Measurements from ENCODE around the gene SLC38A9. TPM values are rescaled to one million over a fixed set of nuclear protein-coding genes. Genes with fewer than 3 reads are reported as not detected.
"Not testable (repeated sequence)": the region's sequence is repeated elsewhere in the genome, so short reads cannot be mapped to it uniquely, and the experiment has no call there.

The SLC38A9 gene
- total RNA-seq, 2 donors from 2014 or later: 38.5 to 41.7 TPM

DNA sequence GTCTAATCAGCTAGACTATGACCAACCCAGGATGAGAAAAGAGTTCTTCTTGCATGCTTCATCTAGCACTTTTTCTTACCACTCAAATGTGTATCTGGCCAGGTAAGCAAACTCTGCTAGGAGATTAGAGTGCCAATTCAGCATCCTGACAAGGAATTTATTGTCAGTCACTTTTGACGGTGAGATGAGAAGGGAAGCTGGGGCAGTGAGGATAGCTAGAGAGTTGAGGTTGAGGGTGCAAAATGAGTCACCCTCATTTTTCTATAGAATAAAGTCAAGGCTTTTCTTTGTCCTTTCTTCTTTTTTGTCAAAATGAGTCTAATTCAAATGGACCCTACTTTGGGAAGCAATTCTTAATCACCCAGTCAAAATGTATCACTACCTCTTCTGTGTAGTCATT, 102.7 kb downstream of the SLC38A9 start:
- H3K27me3 Mint-ChIP-seq (ENCODE audit: insufficient read depth): no peaks in the 10 kb centered on the region
- Histone ChIP-seq H3K9me3 (ENCODE audit: control insufficient read depth, low read length) (peaks cover 17% of the 10 kb centered on the region), H3K27me3 (ENCODE audit: control insufficient read depth, insufficient read depth, low read length, poor library complexity, severe bottlenecking) (peaks cover 7% of the 10 kb centered on the region), H3K27ac (ENCODE audit: low read depth, low read length) (no peak overlapping the region), H3K4me3 (ENCODE audit: low read length) (no peak overlapping the region), H3K9ac (ENCODE audit: extremely low read depth, low read length, poor library complexity, severe bottlenecking) (no peak overlapping the region), H3K36me3 (ENCODE audit: control insufficient read depth, insufficient read depth, low read length) (no peaks in the 10 kb centered on the region), H3K4me1 (ENCODE audit: control insufficient read depth, insufficient read depth, low read length) (no peaks in the 10 kb centered on the region)
- H3K36me3 Mint-ChIP-seq (ENCODE audit: low read depth): peaks cover 4% of the 10 kb centered on the region
- no peak overlapping the region for H3K4me3 Mint-ChIP-seq
- no peak for TF ChIP-seq CTCF (conservative IDR thresholded peaks at IDR 0.05)
- H3K4me1 Mint-ChIP-seq: peaks cover 17% of the 10 kb centered on the region
- 91 to 100% methylated on average over 1 of the region's 1 CpG for WGBS, 2 experiments (ENCODE audit: insufficient coverage in 1 of 2, insufficient read length in 1 of 2)
- H3K27ac Mint-ChIP-seq: no peak overlapping the region
- DNase-seq: no peak
- peaks cover 20% of the 10 kb centered on the region for H3K9me3 Mint-ChIP-seq

GRCh38 chr5:55608595-55609349, 103.4 kb downstream of the SLC38A9 start:
- Mint-ChIP-seq H3K27ac (no peak overlapping the region), H3K9me3 (peaks cover 14% of the 10 kb centered on the region), H3K27me3 (ENCODE audit: insufficient read depth) (no peaks in the 10 kb centered on the region), H3K4me1 (peaks cover 21% of the 10 kb centered on the region), H3K36me3 (ENCODE audit: low read depth) (no peaks in the 10 kb centered on the region), H3K4me3 (no peak overlapping the region)
- Histone ChIP-seq H3K9ac (ENCODE audit: extremely low read depth, low read length, poor library complexity, severe bottlenecking) (no peak overlapping the region), H3K4me3 (ENCODE audit: low read length) (no peak overlapping the region), H3K27ac (ENCODE audit: low read depth, low read length) (no peak overlapping the region), H3K27me3 (ENCODE audit: control insufficient read depth, insufficient read depth, low read length, poor library complexity, severe bottlenecking) (peaks cover 7% of the 10 kb centered on the region), H3K36me3 (ENCODE audit: control insufficient read depth, insufficient read depth, low read length) (no peaks in the 10 kb centered on the region), H3K9me3 (ENCODE audit: control insufficient read depth, low read length) (peaks cover 11% of the 10 kb centered on the region), H3K4me1 (ENCODE audit: control insufficient read depth, insufficient read depth, low read length) (no peaks in the 10 kb centered on the region)
- WGBS, 2 experiments (ENCODE audit: insufficient coverage in 1 of 2, insufficient read length in 1 of 2): 93% methylated on average over 3 of the region's 6 CpGs; no CpG with 5 or more reads in 1 of the 2 experiments
- TF ChIP-seq CTCF (conservative IDR thresholded peaks at IDR 0.05): no peak
- DNase-seq: no peak

DNA sequence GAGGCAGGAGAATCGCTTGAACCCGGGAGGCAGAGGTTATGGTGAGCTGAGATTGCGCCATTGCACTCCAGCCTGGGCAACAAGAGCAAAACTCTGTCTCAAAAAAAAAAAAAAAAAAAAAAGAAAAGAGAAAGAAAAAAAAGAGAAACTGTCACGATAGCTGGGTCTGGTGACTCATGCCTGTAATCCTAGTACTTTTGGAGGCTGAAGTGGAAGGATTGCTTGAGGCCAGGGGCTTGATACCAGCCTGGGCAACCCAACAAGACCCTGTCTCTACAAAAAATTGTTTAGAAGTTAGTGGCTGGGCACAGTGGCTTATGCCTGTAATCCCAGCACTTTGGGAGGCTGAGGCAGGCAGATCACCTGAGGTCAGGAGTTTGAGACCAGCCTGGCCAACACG, 104.8 kb downstream of the SLC38A9 start:
- not testable (repeated sequence) for DNase-seq; H3K4me1 ChIP-seq (ENCODE audit: control insufficient read depth, insufficient read depth, low read length); H3K4me3 Mint-ChIP-seq; H3K36me3 ChIP-seq (ENCODE audit: control insufficient read depth, insufficient read depth, low read length); H3K27ac ChIP-seq (ENCODE audit: low read depth, low read length); H3K9me3 ChIP-seq (ENCODE audit: control insufficient read depth, low read length); H3K9me3 Mint-ChIP-seq; H3K9ac ChIP-seq (ENCODE audit: extremely low read depth, low read length, poor library complexity, severe bottlenecking); H3K27me3 ChIP-seq (ENCODE audit: control insufficient read depth, insufficient read depth, low read length, poor library complexity, severe bottlenecking); H3K4me3 ChIP-seq (ENCODE audit: low read length); H3K27ac Mint-ChIP-seq; H3K27me3 Mint-ChIP-seq (ENCODE audit: insufficient read depth); H3K36me3 Mint-ChIP-seq (ENCODE audit: low read depth)
- WGBS, 2 experiments (ENCODE audit: insufficient coverage in 1 of 2, insufficient read length in 1 of 2): 77 to 94% methylated on average over 2 to 5 of the region's 5 CpGs
- H3K4me1 Mint-ChIP-seq: peaks cover 30% of the 10 kb centered on the region

Data from endodermal cell (in vitro differentiated cells).